ENCODE results near the gene ANKRD27. TPM values are rescaled to one million over a fixed set of nuclear protein-coding genes. Genes with fewer than 3 reads are reported as not detected.
A peak's percentile ranks its signal among the peaks of the same experiment; 100 is the strongest.
"Not testable (repeated sequence)": the region's sequence is repeated elsewhere in the genome, so short reads cannot be mapped to it uniquely, and the experiment has no call there.

ANKRD27 gene
- total and polyA plus RNA-seq, 11 donors: 5.8 to 47.5 (median 17.9) TPM

DNA sequence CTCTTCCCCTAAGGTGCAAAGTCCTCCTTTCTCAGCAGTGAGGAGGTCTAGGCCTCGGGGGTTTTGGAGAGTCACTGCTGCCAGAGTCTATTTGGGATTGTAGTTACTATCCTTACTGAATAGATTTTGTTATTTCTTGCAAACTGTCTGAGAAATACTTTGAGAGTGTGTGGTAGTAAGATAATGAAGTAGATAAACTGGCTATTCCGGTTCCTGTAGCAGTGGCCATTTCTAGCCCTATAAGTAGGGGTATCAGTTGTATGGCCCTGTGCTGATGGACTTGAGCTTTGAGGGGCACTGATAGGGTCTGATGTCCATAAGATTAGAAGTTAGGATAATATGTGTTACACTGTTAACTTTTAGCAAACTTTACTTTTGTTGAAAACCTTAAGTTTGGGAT is 19.3 kb upstream of the ANKRD27 start:
- peaks cover 0 to 64% (median 48%) of the 10 kb centered on the region in 12 donors for H3K4me1 ChIP-seq
- 51 to 68% (median 63%) methylated on average over 2 of the region's 2 CpGs for WGBS, 4 donors

DNA sequence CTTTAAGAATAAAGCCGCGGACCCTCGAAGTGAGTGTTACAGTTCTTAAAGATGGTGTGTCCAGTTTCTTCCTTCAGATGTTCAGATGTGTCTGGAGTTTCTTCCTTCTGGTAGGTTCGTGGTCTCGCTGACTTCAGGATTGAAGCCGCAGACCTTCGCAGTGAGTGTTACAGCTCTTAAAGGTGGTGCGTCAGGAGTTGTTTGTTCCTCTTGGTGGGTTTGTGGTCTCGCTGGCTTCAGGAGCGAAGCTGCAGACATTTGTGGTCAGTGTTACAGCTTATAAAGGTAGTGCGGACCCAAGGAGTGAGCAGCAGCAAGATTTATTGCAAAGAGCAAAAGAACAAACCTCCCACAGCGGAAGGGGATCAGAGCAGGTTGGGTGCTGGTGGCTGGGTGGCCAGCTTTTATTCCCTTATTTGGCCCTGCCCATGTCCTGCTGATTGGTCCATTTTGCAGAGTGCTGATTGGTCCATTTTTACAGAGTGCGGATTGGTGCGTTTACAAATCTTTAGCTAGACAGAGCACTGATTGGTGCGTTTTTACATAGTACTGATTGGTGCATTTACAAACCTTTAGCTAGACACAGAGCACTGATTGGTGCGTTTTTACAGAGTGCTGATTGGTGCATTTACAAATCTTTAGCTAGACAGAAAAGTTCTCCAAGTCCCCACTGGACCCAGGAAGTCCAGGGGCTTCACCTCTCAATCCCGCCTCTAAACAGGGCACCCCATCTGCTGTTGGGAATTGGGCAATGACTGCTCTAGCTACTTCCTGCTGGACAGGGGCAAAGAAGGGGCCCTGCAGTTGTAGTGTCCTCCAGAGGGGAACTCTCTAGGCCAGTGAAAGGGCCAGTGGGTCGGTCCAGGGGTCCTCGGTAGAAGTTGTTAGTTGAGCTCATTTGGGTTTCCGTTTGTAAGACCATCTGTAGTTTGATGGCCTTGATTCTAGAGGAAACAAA is 18.4 kb upstream of the ANKRD27 start:
- WGBS, 4 donors: 84 to 90% (median 88%) methylated on average over 20 of the region's 20 CpGs
- peaks cover 0 to 65% (median 48%) of the 10 kb centered on the region in 12 donors for H3K4me1 ChIP-seq

More for the DNA sequence above, 19.3 kb upstream of the ANKRD27 start:
- Histone ChIP-seq H3K4me3 (peak overlapping the region in 8 of 12 donors; percentile 6 to 86 (median 66)), H3K36me3 (peaks cover 0 to 18% (median 9%) of the 10 kb centered on the region in 9 donors)
- not testable (repeated sequence) for H3K27ac ChIP-seq, DNase-seq, H3K9me3 ChIP-seq, ATAC-seq, H3K27me3 ChIP-seq
- intact Hi-C loops (cut with DNase I): loop anchor here in 3 of 10 donors (5.0 to 10.0 kb wide), 3 partner anchors 90 to 100 kb away; no protein-coding TSS in a partner anchor

GRCh38 chr19:32692727-32693061 is 17.7 kb upstream of the ANKRD27 start:
- H3K4me1 ChIP-seq: peaks cover 0 to 68% (median 48%) of the 10 kb centered on the region in 12 donors
- no peak for TF ChIP-seq POLR2A (IDR thresholded peaks at IDR 0.05)
- no peak for TF ChIP-seq CTCF (IDR thresholded peaks at IDR 0.05)
- ATAC-seq (peak in 1 of 4 donors; percentile 3), DNase-seq (no peak)
- peak overlapping the region in 11 of 12 donors; percentile 77 to 90 (median 85) for H3K27ac ChIP-seq
- H3K9me3 ChIP-seq: no peaks in the 10 kb centered on the region
- 25 to 35% (median 34%) methylated on average over 3 to 7 of the region's 7 CpGs for WGBS, 4 donors
- H3K4me3 ChIP-seq: peak overlapping the region; percentile 52 to 90 (median 78)
- intact Hi-C loops (cut with DNase I): loop anchor here in 3 of 10 donors (5.0 to 10.0 kb wide), 3 partner anchors 88 to 98 kb away; no protein-coding TSS in a partner anchor
- H3K27me3 ChIP-seq: no peaks in the 10 kb centered on the region
- H3K36me3 ChIP-seq: peaks cover 0 to 6% (median 0%) of the 10 kb centered on the region in 9 donors

More for the DNA sequence above, 18.4 kb upstream of the ANKRD27 start:
- H3K27ac ChIP-seq: peak overlapping the region in 1 of 12 donors; percentile 89
- DNase-seq, H3K36me3 ChIP-seq, ATAC-seq, H3K9me3 ChIP-seq, H3K27me3 ChIP-seq: not testable (repeated sequence)
- H3K4me3 ChIP-seq: peak overlapping the region in 11 of 12 donors; percentile 58 to 90 (median 78)
- intact Hi-C loops (cut with DNase I): loop anchor here in 3 of 10 donors (5.0 to 10.0 kb wide), 3 partner anchors 89 to 99 kb away; no protein-coding TSS in a partner anchor

DNA sequence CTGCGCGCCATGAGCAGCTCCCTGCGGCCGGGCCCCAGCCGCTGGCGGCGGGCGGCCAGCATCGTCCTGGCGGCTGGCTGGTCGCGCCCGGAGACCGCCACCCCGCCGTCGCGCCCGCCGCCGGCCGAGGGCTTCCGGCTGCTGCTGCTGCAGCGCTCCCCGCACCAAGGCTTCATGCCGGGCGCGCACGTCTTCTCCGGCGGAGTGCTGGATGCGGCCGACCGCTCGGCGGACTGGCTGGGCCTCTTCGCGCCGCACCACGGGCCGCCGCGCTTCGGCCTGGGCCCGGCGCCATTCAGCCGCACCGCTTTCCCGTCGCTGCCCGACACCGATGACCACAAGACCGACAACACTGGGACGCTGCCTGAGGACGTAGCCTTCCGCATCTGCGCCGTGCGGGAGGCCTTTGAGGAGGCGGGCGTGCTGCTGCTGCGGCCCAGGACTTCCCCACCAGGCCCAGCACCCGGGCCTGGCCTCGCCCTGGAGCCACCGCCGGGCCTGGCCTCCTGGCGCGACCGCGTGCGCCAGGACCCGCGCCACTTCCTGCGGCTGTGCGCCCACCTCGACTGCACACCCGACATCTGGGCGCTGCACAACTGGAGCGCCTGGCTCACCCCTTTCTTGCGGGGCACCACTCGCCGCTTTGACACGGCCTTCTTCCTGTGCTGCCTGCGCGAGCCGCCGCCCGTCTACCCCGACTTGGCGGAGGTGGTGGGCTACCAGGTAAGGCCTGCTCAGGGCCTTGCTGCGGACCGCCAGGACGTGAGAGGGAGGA is 17.2 kb upstream of the ANKRD27 start:
- Histone ChIP-seq H3K4me3 (peak overlapping the region; percentile 52 to 90 (median 78)), H3K27me3 (no peaks in the 10 kb centered on the region), H3K4me1 (peaks cover 0 to 67% (median 48%) of the 10 kb centered on the region in 12 donors), H3K36me3 (peaks cover 0 to 5% (median 0%) of the 10 kb centered on the region in 9 donors), H3K27ac (peak overlapping the region; percentile 24 to 90 (median 84)), H3K9me3 (no peaks in the 10 kb centered on the region)
- 0 to 10% (median 5%) methylated on average over 25 to 93 of the region's 93 CpGs for WGBS, 4 donors
- DNase-seq: peak; percentile 72 to 84 (median 79)
- intact Hi-C loops (cut with DNase I): loop anchor here in 3 of 10 donors (5.0 to 10.0 kb wide), 3 partner anchors 87 to 97 kb away; no protein-coding TSS in a partner anchor
- peak in 3 of 4 donors; percentile 75 to 86 (median 78) for ATAC-seq
- TF ChIP-seq POLR2A (IDR thresholded peaks at IDR 0.05) (no peak), CTCF (IDR thresholded peaks at IDR 0.05) (no peak)

Measured in heart left ventricle (tissue), 16 donors.